Measurements from ENCODE around the gene KLHL22.
"Not testable (repeated sequence)": the region's sequence is repeated elsewhere in the genome, so short reads cannot be mapped to it uniquely, and the experiment has no call there.

KLHL22 gene

DNA sequence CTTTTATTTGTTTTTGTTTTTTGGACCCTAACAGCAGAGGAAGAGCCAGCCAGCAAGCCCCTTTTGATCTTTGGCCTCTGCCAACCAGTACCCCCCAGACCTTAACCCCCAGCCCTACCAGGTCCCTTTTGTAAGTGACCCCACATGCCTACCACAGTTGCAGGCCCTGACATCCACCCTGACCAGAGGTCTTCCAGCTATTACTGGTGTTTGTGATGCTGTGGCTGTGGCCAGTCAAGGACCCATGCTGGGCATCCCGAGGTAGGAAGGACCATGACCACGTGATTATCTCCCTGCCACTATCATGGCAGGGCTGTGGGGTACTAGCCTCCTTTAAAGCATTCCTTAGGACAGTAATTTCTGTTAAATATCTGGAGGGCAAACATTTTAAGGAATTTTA, 20.8 kb upstream of the KLHL22 start:
- Mint-ChIP-seq H3K27me3 (no peaks in the 10 kb centered on the region), H3K36me3 (ENCODE audit: low read depth) (peaks cover 85% of the 10 kb centered on the region), H3K9me3 (no peaks in the 10 kb centered on the region), H3K4me1 (ENCODE audit: low read depth) (peaks cover 70% of the 10 kb centered on the region), H3K4me3 (no peak overlapping the region), H3K27ac (no peak overlapping the region)
- intact Hi-C loops (cut with micrococcal nuclease) = no loop called here

GRCh38 chr22:20514658-20515406, 19.2 kb upstream of the KLHL22 start:
- intact Hi-C loops (cut with micrococcal nuclease) = no loop called here
- Mint-ChIP-seq H3K9me3 (no peaks in the 10 kb centered on the region), H3K27ac (peak overlapping the region; percentile 32), H3K4me1 (ENCODE audit: low read depth) (peaks cover 78% of the 10 kb centered on the region), H3K36me3 (ENCODE audit: low read depth) (peaks cover 86% of the 10 kb centered on the region), H3K27me3 (no peaks in the 10 kb centered on the region), H3K4me3 (no peak overlapping the region)

GRCh38 chr22:20511578-20512229, 16.1 kb upstream of the KLHL22 start:
- Mint-ChIP-seq H3K27ac (peak overlapping the region; percentile 37), H3K9me3 (no peaks in the 10 kb centered on the region), H3K27me3 (no peaks in the 10 kb centered on the region), H3K4me1 (ENCODE audit: low read depth) (peaks cover 80% of the 10 kb centered on the region), H3K4me3 (no peak overlapping the region), H3K36me3 (ENCODE audit: low read depth) (peaks cover 80% of the 10 kb centered on the region)
- intact Hi-C loops (cut with micrococcal nuclease) = no loop called here

DNA sequence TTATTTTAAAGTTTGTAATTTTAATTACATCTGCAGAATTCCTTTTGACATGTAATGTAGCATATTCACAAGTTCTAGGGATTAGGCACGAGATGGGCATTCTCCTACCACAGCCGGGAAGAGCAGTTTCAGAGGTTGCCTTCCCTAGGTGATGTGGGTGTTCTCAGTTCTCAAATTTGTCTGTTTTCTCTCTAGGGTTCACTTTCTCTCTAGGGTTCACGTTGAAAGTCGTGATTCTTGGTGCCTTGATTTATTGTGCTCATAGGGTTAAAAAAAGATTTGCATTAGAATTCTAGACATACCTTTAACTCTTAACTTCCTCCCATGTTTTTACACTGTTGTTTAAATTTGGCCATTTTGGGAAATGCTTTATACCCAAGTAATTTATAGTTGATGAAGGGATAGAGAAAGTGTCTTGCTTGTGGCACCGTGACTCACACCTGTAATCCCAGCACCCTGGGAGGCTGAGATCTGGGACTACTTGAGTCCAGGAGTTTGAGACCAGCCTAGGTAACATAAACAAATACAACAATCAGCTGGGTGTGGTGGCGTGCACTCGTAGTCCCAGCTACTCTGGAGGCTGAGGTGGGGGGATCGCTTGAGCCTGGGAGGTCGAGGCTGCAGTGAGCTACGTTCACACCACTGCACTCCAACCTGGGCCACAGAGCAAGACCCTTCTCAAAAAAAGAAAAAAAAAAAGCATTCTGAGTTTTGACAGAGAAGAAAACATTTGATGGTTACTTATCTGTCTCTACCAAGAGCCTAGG, 15.4 kb upstream of the KLHL22 start:
- no peaks in the 10 kb centered on the region for H3K27me3 Mint-ChIP-seq
- intact Hi-C loops (cut with micrococcal nuclease) = no loop called here
- no peaks in the 10 kb centered on the region for H3K9me3 Mint-ChIP-seq
- peaks cover 76% of the 10 kb centered on the region for H3K4me1 Mint-ChIP-seq (ENCODE audit: low read depth)
- peaks cover 75% of the 10 kb centered on the region for H3K36me3 Mint-ChIP-seq (ENCODE audit: low read depth)
- H3K4me3 Mint-ChIP-seq = no peak overlapping the region
- peak overlapping the region; percentile 37 for H3K27ac Mint-ChIP-seq

DNA sequence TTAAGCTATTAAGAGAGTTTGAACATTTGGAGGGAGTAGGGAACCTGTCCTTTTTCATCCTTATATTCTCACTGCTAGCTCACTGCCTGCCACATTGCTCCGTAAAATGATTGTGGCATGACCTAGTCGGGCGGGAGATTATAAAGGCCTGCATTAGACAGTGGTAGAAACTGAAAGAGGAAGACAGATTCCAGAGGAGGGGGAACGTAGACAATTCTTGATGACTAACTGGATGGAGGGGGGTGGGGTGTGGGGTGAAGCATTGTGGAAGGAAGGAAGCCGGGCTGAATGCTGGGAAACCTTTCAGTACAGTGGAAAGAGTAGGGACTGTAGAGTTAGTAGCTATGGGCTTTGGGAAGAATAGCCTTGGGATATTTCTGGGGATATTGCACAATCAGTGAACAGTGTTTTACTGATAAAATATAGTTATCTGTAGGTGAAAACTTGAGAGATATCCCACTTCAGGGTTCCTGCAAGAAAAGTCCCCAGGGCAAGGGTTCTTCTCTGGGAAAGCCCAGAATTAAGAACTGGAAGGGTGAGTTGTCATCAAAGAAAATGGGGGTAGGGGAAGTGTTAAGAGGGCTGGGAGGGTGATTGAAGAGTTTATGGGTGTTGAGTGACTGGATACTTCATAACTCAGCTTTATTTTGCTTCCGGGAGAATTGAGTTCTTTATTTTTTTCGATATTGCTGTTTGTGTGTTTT, 13.9 kb upstream of the KLHL22 start:
- Mint-ChIP-seq H3K27me3 (no peaks in the 10 kb centered on the region), H3K4me1 (ENCODE audit: low read depth) (peaks cover 68% of the 10 kb centered on the region), H3K9me3 (no peaks in the 10 kb centered on the region), H3K4me3 (peak overlapping the region; percentile 93), H3K27ac (peak overlapping the region; percentile 95), H3K36me3 (ENCODE audit: low read depth) (peaks cover 64% of the 10 kb centered on the region)
- intact Hi-C loops (cut with micrococcal nuclease) = no loop called here

DNA sequence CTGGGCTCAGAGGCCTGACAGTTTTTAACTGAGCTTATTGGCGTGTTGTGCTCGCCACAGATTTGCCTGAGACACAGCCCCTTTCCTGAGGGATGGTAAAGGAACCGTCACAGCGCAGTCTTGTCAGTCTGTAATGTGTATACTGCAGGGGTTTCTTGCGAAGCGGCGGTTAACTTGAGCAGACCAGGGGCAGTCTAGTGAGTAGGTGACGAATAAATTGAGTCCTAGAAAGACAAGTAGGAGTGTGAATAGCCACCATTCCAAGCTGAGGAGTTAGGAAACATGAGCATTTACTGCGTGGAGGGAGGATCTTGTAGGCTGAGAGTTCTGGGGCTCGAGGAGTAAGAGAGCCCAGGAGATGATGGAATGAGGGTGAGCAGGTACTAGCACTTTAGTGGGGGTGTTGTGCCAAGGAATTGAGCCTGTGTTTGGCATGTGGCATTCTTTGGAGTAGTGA, 13.2 kb upstream of the KLHL22 start:
- Mint-ChIP-seq H3K9me3 (no peaks in the 10 kb centered on the region), H3K27me3 (no peaks in the 10 kb centered on the region), H3K4me1 (ENCODE audit: low read depth) (peaks cover 61% of the 10 kb centered on the region), H3K36me3 (ENCODE audit: low read depth) (peaks cover 58% of the 10 kb centered on the region), H3K4me3 (peak overlapping the region; percentile 93), H3K27ac (peak overlapping the region; percentile 95)
- intact Hi-C loops (cut with micrococcal nuclease) = no loop called here

DNA sequence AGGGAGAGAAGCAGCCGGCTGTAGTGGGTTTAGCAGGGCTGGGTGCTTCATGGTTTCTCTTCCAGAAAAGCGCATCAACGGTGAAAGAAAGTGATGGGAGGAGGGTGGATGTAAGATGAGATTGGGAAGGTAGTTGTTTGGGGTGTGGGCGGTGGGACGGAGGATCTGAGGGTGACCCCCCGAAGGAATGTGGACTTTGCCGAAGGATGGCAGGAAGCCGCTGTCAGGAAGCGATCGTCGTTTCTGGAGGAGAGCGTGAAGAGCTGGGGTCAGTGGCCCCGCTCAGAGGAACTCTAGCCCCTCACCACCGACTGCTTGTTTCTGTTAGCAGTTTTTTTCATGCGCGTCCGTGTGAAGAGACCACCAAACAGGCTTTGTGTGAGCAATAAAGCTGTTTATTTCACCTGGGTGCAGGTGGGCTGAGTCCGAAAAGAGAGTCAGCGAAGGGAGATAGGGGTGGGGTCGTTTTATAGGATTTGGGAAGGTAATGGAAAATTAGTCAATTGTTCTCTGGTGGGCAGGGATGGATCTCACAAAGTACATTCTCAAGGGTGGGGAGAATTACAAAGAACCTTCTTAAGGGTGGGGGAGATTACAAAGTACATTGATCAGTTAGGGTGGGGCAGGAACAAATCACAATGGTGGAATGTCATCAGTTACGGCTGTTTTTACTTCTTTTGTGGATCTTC, 12.6 kb upstream of the KLHL22 start:
- H3K4me1 Mint-ChIP-seq (ENCODE audit: low read depth) = peaks cover 55% of the 10 kb centered on the region
- H3K27me3 Mint-ChIP-seq; intact Hi-C loops (cut with micrococcal nuclease); H3K9me3 Mint-ChIP-seq: not testable (repeated sequence)
- peaks cover 51% of the 10 kb centered on the region for H3K36me3 Mint-ChIP-seq (ENCODE audit: low read depth)
- H3K4me3 Mint-ChIP-seq = peak overlapping the region; percentile 93
- H3K27ac Mint-ChIP-seq = peak overlapping the region; percentile 95

GRCh38 chr22:20507253-20508066, 11.9 kb upstream of the KLHL22 start, which contains the start of gene MED15:
MED15 (plus strand) TSS chr22:20507610; CDS start chr22:20507679, 69 bp downstream.
- Mint-ChIP-seq H3K4me3 (peak within 1 kb of the TSS; percentile 93), H3K27me3 (no peaks in the 10 kb centered on the region), H3K27ac (peak within 1 kb of the TSS; percentile 95), H3K4me1 (ENCODE audit: low read depth) (peaks cover 53% of the 10 kb centered on the region), H3K9me3 (no peaks in the 10 kb centered on the region), H3K36me3 (ENCODE audit: low read depth) (peaks cover 47% of the 10 kb centered on the region)
- intact Hi-C loops (cut with micrococcal nuclease) = loop anchor here (1.0 kb wide), 1 partner anchor 11 kb away; no protein-coding TSS in a partner anchor

- intact Hi-C loops (cut with micrococcal nuclease) = loop anchor here (1.0 kb wide), 1 partner anchor 10 kb away; no protein-coding TSS in a partner anchor
- H3K27ac Mint-ChIP-seq = peak overlapping the region; percentile 95
- no peaks in the 10 kb centered on the region for H3K9me3 Mint-ChIP-seq
- H3K4me3 Mint-ChIP-seq = peak overlapping the region; percentile 93
- H3K4me1 Mint-ChIP-seq (ENCODE audit: low read depth) = peaks cover 45% of the 10 kb centered on the region
- H3K36me3 Mint-ChIP-seq (ENCODE audit: low read depth) = peaks cover 39% of the 10 kb centered on the region
- no peaks in the 10 kb centered on the region for H3K27me3 Mint-ChIP-seq
Measured at GRCh38 chr22:20506543-20507252, 11.1 kb upstream of the KLHL22 start.

- H3K4me3 Mint-ChIP-seq; H3K27ac Mint-ChIP-seq; H3K9me3 Mint-ChIP-seq; H3K27me3 Mint-ChIP-seq; intact Hi-C loops (cut with micrococcal nuclease): not testable (repeated sequence)
- Mint-ChIP-seq H3K4me1 (ENCODE audit: low read depth) (peaks cover 23% of the 10 kb centered on the region), H3K36me3 (ENCODE audit: low read depth) (peaks cover 37% of the 10 kb centered on the region)
Measured at GRCh38 chr22:20504293-20504922, 8.8 kb upstream of the KLHL22 start.

DNA sequence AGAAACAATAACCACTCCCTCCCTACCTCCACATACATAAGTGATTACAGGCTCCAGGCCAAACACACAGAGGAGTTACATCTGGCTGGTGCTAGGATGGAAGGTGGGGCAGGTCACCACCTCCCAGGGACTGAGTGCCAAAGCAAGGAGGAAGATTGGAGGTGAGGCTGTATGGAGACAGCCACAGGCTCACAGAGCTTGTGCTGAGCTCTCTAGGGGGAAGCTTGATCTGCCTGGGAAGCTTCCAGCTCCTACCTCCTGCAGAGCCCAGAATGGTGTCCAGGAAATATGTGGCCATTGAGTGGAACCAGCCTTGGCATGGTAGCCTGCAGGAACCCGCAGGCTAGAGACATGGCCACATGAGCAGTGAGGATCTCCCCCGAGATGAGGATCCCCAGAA, 8.2 kb upstream of the KLHL22 start:
- Mint-ChIP-seq H3K4me3 (no peak overlapping the region), H3K4me1 (ENCODE audit: low read depth) (peaks cover 17% of the 10 kb centered on the region), H3K9me3 (no peaks in the 10 kb centered on the region), H3K36me3 (ENCODE audit: low read depth) (peaks cover 31% of the 10 kb centered on the region), H3K27ac (no peak overlapping the region), H3K27me3 (no peaks in the 10 kb centered on the region)
- intact Hi-C loops (cut with micrococcal nuclease) = no loop called here

- intact Hi-C loops (cut with micrococcal nuclease) = no loop called here
- Mint-ChIP-seq H3K4me1 (ENCODE audit: low read depth) (peaks cover 7% of the 10 kb centered on the region), H3K27me3 (no peaks in the 10 kb centered on the region), H3K27ac (no peak overlapping the region), H3K9me3 (no peaks in the 10 kb centered on the region), H3K36me3 (ENCODE audit: low read depth) (peaks cover 15% of the 10 kb centered on the region), H3K4me3 (no peak overlapping the region)
Measured at GRCh38 chr22:20499769-20500168, 4.2 kb upstream of the KLHL22 start.

Measured in dendritic cell treated with granulocyte-macrophage colony-stimulating factor and Interleukin-4, amounts not matched to agents 40 ng/mL and 50 ng/mL, for 4 days (primary cell).